ENCODE measurements around the gene DND1. TPM values are rescaled to one million over a fixed set of nuclear protein-coding genes. Genes with fewer than 3 reads are reported as not detected.
A peak's percentile ranks its signal among the peaks of the same experiment; 100 is the strongest.
"Not testable (repeated sequence)": the region's sequence is repeated elsewhere in the genome, so short reads cannot be mapped to it uniquely, and the experiment has no call there.

DND1 gene
- total RNA-seq, 6 experiments from 2014 or later = 0.27 to 1.4 (median 0.69) TPM

GRCh38 chr5:140630292-140631035 is 42.9 kb downstream of the DND1 start:
- TF ChIP-seq CTCF (IDR thresholded peaks at IDR 0.05) (no peak), POLR2A (IDR thresholded peaks at IDR 0.05) (no peak)
- intact Hi-C loops (cut with DNase I) = loop anchor here (10.0 kb wide), 1 partner anchor 66 kb away; the partner anchor contains the start of genes APBB3 (in 2 of the 2) and SLC35A4 (in 2 of the 2)
- Histone ChIP-seq H3K27me3 (no peaks in the 10 kb centered on the region), H3K4me3 (peak overlapping the region; percentile 61 to 72 (median 69)), H3K9me3 (no peaks in the 10 kb centered on the region), H3K4me1 (peaks cover 0 to 19% (median 6%) of the 10 kb centered on the region in 4 donors), H3K27ac (peak overlapping the region; percentile 80 to 94 (median 91)), H3K36me3 (no peaks in the 10 kb centered on the region)
- DNase-seq (no peak), ATAC-seq (no peak)
- 27% methylated on average over 2 of the region's 2 CpGs for WGBS (ENCODE audit: insufficient coverage, low coverage, low lambda C conversion rate, missing lambda C conversion rate)

- ATAC-seq (no peak), DNase-seq (no peak)
- H3K9me3 ChIP-seq = no peaks in the 10 kb centered on the region
- intact Hi-C loops (cut with DNase I) = no loop called here
- no peaks in the 10 kb centered on the region for H3K27me3 ChIP-seq
- no peak for TF ChIP-seq CTCF (IDR thresholded peaks at IDR 0.05)
- no peak for TF ChIP-seq POLR2A (IDR thresholded peaks at IDR 0.05)
- H3K36me3 ChIP-seq = no peaks in the 10 kb centered on the region
- H3K27ac ChIP-seq = no peak overlapping the region
- H3K4me1 ChIP-seq = peaks cover 0 to 10% (median 3%) of the 10 kb centered on the region in 4 donors
- 14% methylated on average over 1 of the region's 1 CpG for WGBS (ENCODE audit: insufficient coverage, low coverage, low lambda C conversion rate, missing lambda C conversion rate)
- H3K4me3 ChIP-seq = no peak overlapping the region
These were observed 44.7 kb downstream of the DND1 start for GRCh38 chr5:140628711-140629110.

GRCh38 chr5:140627972-140628371 is 45.4 kb downstream of the DND1 start:
- 91% methylated on average over 6 of the region's 6 CpGs for WGBS (ENCODE audit: insufficient coverage, low coverage, low lambda C conversion rate, missing lambda C conversion rate)
- ATAC-seq = no peak
- Histone ChIP-seq H3K4me1 (peaks cover 0 to 7% (median 3%) of the 10 kb centered on the region in 4 donors), H3K9me3 (no peaks in the 10 kb centered on the region), H3K27me3 (no peaks in the 10 kb centered on the region), H3K36me3 (no peaks in the 10 kb centered on the region), H3K27ac (no peak overlapping the region), H3K4me3 (no peak overlapping the region)
- no peak for DNase-seq
- intact Hi-C loops (cut with DNase I) = no loop called here
- TF ChIP-seq POLR2A (IDR thresholded peaks at IDR 0.05) = no peak
- no peak for TF ChIP-seq CTCF (IDR thresholded peaks at IDR 0.05)

- H3K27ac ChIP-seq; H3K27me3 ChIP-seq; intact Hi-C loops (cut with DNase I); ATAC-seq; H3K36me3 ChIP-seq; H3K9me3 ChIP-seq; H3K4me3 ChIP-seq; H3K4me1 ChIP-seq: not testable (repeated sequence)
- 84% methylated on average over 10 of the region's 10 CpGs for WGBS (ENCODE audit: insufficient coverage, low coverage, low lambda C conversion rate, missing lambda C conversion rate)
- DNase-seq = peak in 1 of 3 donors; percentile 27
These were observed 48.5 kb downstream of the DND1 start for GRCh38 chr5:140624886-140625285.

- H3K9me3 ChIP-seq; H3K4me3 ChIP-seq; H3K27me3 ChIP-seq; intact Hi-C loops (cut with DNase I); H3K36me3 ChIP-seq; H3K27ac ChIP-seq; H3K4me1 ChIP-seq; ATAC-seq: not testable (repeated sequence)
- DNase-seq = peak in 1 of 3 donors; percentile 5
These were observed 50.3 kb downstream of the DND1 start for GRCh38 chr5:140623061-140623460.

All from right lobe of liver (tissue), 6 donors.